K562 (cell line): ENCODE data around the gene CDH1.

ENCODE experiments used
- ATF7 ChIP-seq: fragments of 450-650 bp; IDR thresholded peaks from 2 replicates; pipeline ENCODE4 v1.7.1; 2014; ENCODE audit warnings: mild to moderate bottlenecking, moderate library complexity
- EZH2 ChIP-seq: IDR thresholded peaks from 2 replicates; pipeline ENCODE4 v1.6.1; 2012; ENCODE audit warnings: low read depth, mild to moderate bottlenecking, inconsistent platforms, low read length, borderline replicate concordance
- KHSRP ChIP-seq: fragments of 450-650 bp; IDR thresholded peaks from 2 replicates; pipeline ENCODE4 v1.6.1; 2017
- NFYB ChIP-seq: IDR thresholded peaks from 2 replicates; pipeline ENCODE4 v1.6.1; 2011; ENCODE audit warnings: mild to moderate bottlenecking, moderate library complexity; ENCODE audit not compliant: insufficient read length; ENCODE audit errors: extremely low read depth
- TAL1 ChIP-seq: fragments of 450-650 bp; IDR thresholded peaks from 2 replicates; pipeline ENCODE4 v1.6.1; 2016; ENCODE audit warnings: mild to moderate bottlenecking
- ZNF239 ChIP-seq: fragments of 250-450 bp; sonication (Bioruptor Pico); IDR thresholded peaks from 2 replicates; pipeline ENCODE4 v1.4.0; 2020; ENCODE audit warnings: mild to moderate bottlenecking
- ZNF24 ChIP-seq: fragments of 450-650 bp; IDR thresholded peaks from 2 replicates; pipeline ENCODE4 v1.6.1; 2016
- ZNF780A ChIP-seq: fragments of 250-450 bp; sonication (Bioruptor Pico); IDR thresholded peaks from 2 replicates; pipeline ENCODE4 v1.5.0; 2021; ENCODE audit warnings: mild to moderate bottlenecking
- TF ChIP-seq, protein P1 (sequence below): sonication (generic); formaldehyde crosslinking; IDR thresholded peaks from 2 replicates; pipeline ENCODE4 v1.8.0; 2022; ENCODE audit warnings: mild to moderate bottlenecking, low read depth, missing genetic modification reagents
- TF ChIP-seq, protein P2 (sequence below): sonication (generic); formaldehyde crosslinking; IDR thresholded peaks from 2 replicates; pipeline ENCODE4 v1.5.0; 2020; ENCODE audit warnings: missing genetic modification reagents
- TF ChIP-seq, protein P3 (sequence below): fragments of 450-650 bp; formaldehyde crosslinking; IDR thresholded peaks from 2 replicates; pipeline ENCODE4 v1.4.0; 2020; ENCODE audit warnings: mild to moderate bottlenecking, mixed read lengths

DNA sequence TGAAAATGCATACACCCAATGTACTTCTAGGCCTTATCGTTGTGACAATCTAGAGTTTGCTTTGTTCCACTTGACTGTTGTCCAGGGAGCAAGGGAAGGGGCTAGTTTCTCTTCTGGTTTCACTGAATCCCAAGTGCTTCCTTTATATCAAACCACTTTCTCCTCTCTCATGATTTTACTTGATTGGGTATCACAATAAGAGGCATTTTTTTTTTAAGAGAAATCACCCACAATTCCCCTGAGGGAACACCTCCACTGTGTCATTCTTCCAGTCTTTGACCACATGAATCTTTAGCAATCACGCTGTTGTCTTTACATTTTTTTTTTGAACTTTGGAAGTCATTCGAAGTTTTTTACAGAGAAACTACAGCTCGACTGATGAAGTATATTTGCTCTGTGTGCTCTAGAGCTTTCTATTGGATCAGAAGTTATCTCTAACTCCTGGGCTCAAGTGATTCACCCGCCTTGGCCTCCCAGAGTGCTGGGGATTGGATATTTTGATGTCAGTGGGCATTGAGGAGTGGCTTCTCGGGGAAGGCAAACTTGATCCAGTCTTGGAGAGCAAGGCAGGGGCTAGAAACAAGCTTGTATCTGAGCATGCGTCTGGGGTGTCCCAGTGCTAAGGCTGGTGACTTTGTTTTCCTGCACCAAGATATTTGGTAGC lies 3.0 kb downstream of the CDH1 start:
- TF ChIP-seq ZNF239 (no peak), NFYB (no peak), ATF7 (no peak), TAL1 (no peak), EZH2 (no peak), ZNF24 (no peak), ZNF780A (no peak), KHSRP (no peak)
- TF ChIP-seq, protein P1, sequence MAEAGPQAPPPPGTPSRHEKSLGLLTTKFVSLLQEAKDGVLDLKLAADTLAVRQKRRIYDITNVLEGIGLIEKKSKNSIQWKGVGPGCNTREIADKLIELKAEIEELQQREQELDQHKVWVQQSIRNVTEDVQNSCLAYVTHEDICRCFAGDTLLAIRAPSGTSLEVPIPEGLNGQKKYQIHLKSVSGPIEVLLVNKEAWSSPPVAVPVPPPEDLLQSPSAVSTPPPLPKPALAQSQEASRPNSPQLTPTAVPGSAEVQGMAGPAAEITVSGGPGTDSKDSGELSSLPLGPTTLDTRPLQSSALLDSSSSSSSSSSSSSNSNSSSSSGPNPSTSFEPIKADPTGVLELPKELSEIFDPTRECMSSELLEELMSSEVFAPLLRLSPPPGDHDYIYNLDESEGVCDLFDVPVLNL (CRISPR knock-in tag): no peak
- TF ChIP-seq, protein P2, sequence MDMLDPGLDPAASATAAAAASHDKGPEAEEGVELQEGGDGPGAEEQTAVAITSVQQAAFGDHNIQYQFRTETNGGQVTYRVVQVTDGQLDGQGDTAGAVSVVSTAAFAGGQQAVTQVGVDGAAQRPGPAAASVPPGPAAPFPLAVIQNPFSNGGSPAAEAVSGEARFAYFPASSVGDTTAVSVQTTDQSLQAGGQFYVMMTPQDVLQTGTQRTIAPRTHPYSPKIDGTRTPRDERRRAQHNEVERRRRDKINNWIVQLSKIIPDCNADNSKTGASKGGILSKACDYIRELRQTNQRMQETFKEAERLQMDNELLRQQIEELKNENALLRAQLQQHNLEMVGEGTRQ (CRISPR knock-in tag): no peak
- TF ChIP-seq, protein P3, sequence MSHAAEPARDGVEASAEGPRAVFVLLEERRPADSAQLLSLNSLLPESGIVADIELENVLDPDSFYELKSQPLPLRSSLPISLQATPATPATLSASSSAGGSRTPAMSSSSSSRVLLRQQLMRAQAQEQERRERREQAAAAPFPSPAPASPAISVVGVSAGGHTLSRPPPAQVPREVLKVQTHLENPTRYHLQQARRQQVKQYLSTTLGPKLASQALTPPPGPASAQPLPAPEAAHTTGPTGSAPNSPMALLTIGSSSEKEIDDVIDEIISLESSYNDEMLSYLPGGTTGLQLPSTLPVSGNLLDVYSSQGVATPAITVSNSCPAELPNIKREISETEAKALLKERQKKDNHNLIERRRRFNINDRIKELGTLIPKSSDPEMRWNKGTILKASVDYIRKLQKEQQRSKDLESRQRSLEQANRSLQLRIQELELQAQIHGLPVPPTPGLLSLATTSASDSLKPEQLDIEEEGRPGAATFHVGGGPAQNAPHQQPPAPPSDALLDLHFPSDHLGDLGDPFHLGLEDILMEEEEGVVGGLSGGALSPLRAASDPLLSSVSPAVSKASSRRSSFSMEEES (CRISPR knock-in tag): no peak
